Epithelial cell of proximal tubule (primary cell): Measurements from ENCODE around the gene SPPL2B. TPM values are rescaled to one million over a fixed set of nuclear protein-coding genes. Genes with fewer than 3 reads are reported as not detected.

ENCODE experiments used
- DNase-seq: peaks from one replicate; pipeline ENCODE4 v3.0.0-alpha.2; 2011; ENCODE audit warnings: low read depth
- H3K4me3 ChIP-seq: 2 replicates; pipeline ENCODE4 v1.5.1; 2011; ENCODE audit warnings: low read depth, mild to moderate bottlenecking, low read length
- CTCF ChIP-seq: conservative IDR thresholded peaks from 2 replicates; pipeline ENCODE4 v1.5.1; 2012; ENCODE audit warnings: low read depth, mild to moderate bottlenecking, low read length
- total RNA-seq: library from RNA; depleted of rRNA; stranded (reverse); fragments of >200 nt; gene quantifications from 2 replicates; pipeline ENCODE4 v1.2.3, GENCODE V29; 2015

SPPL2B gene
- total RNA-seq, 1 donor from 2014 or later: 30.6 TPM

DNA sequence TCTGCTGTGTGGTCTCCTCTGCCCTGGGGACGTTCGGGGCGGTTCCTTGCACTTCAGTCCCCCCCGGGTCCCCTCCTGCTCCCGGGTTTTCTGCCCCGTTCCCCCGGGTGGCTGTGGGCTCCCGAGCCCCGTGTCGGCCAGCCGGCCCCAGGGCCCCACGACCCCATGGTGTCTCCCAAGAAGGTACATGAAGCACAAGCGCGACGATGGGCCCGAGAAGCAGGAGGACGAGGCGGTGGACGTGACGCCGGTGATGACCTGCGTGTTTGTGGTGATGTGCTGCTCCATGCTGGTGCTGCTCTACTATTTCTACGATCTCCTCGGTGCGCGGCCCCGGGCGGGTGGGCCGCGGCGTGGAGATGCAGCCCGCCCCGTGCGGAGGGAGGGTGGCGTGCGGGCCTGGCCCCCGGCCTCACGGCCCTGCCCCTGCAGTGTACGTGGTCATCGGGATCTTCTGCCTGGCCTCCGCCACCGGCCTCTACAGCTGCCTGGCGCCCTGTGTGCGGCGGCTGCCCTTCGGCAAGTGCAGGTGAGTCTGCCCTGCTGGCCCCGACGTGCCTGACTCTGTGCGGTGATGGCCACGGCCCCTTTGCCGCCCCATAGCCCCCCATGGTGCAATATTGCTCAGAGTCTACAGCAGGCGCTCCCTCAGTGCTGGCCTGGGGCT is 11.3 kb downstream of the SPPL2B start:
- H3K4me3 ChIP-seq: no peak overlapping the region
- no peak for DNase-seq
- TF ChIP-seq CTCF: no peak

DNA sequence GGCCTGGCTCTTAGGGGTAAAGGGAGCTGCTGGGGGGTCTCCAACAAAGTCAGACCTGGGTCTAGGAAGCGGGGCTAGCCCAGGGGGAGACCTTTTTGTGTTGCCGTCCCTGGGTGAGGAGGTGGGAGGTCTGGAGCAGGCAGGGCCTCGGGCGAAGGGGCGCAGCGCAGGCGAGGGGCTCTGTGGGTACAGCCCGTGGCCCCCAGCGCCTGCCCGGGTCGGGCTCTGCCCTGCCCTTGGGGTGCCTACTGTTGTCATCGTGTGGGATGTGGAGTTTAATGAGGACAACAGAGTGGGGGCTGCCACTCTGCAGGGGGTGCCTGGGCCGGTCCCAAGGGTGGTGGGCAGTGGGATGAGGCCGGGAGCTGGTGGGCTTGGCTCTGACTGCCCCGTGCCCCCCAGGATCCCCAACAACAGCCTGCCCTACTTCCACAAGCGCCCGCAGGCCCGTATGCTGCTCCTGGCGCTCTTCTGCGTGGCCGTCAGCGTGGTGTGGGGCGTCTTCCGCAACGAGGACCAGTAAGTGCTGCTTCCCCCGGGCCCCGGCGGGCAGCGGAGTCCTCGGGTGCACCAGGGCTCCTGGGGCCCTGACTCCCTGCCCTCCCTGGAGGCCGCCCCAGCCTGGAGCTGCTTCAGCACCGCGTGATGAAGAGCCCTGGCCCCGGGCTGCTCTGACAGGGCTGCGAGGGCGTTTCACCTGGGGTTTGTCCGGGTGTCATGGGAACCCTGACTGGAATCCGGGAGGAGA is 12.2 kb downstream of the SPPL2B start:
- H3K4me3 ChIP-seq: no peak overlapping the region
- DNase-seq: no peak
- TF ChIP-seq CTCF: no peak

GRCh38 chr19:2341244-2341751 is 12.8 kb downstream of the SPPL2B start:
- no peak for TF ChIP-seq CTCF
- DNase-seq: no peak
- no peak overlapping the region for H3K4me3 ChIP-seq

DNA sequence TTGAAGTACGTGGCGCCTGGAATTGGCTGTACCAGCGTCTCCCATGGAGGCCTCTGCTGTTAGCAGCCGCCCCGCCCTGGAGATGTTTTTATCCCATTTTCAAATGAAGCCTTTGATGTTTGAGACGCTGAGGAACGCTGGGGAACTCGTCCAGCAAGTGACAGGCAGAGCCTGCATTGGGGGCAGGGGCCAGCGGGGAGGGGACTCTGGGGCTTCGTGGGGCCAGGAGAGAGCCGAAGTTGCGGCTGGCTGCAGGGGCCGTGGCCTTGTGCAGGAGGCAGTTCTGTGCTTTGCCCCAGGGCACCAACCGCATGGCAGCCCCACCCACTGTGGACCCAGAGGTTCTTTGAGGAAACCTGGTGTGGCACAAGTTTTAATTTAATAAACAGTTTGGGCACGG is 13.5 kb downstream of the SPPL2B start:
- no peak for TF ChIP-seq CTCF
- DNase-seq: no peak
- no peak overlapping the region for H3K4me3 ChIP-seq

DNA sequence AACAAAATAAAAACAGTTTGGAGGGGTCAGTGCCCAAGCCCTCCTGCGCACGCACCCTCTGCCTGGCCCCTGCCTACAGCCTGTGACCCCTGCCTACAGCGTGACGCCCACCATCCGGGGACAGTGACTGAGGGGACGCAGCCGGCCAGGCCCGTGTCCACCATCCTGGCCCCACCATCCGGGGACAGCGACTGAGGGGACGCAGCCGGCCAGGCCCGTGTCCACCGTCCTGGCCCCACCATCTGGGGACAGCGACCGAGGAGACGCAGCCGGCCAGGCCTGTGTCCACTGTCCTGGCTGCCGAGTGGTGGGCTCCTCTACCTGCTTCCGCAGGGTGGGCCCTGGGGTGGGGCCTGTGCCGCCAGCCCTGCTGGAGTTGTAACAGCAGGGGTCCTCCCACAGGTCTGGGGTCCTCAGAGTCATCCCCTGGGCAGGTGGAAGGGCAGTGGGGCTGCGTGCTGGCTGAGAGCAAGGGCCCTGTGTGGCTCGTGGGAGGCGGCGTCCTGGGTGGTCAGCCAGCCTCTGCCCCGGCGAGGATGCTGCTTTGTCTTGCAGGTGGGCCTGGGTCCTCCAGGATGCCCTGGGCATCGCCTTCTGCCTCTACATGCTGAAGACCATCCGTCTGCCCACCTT is 14.3 kb downstream of the SPPL2B start:
- no peak for DNase-seq
- no peak for TF ChIP-seq CTCF
- no peak overlapping the region for H3K4me3 ChIP-seq

- no peak for TF ChIP-seq CTCF
- DNase-seq: no peak
- H3K4me3 ChIP-seq: no peak overlapping the region
Observed at GRCh38 chr19:2343289-2343982, 15.0 kb downstream of the SPPL2B start.
